H1 (cell line): ENCODE results near the gene TERC. TPM values are rescaled to one million over a fixed set of nuclear protein-coding genes. Genes with fewer than 3 reads are reported as not detected.

Experiments
- CTCF ChIA-PET: fragments of 300-600 bp; sonication (Branson Sonifier 250); formaldehyde crosslinking; loops from one replicate; lab custom pipeline; 2021; ENCODE audit not compliant: partially characterized antibody; lab: Charles Lee
- POLR2A ChIA-PET: fragments of 300-600 bp; sonication (Branson Sonifier 250); formaldehyde crosslinking; loops from one replicate; lab custom pipeline; 2021; ENCODE audit warnings: inconsistent platforms; ENCODE audit not compliant: partially characterized antibody; lab: Charles Lee
- DNase-seq, 2 experiments: peaks; one replicate each; pipeline versions ENCODE4 v3.0.0 to v3.0.0-alpha.2; 2010 to 2022; ENCODE audit warnings: low spot score in 2 of 2, low read depth in 1 of 2, mixed read lengths in 1 of 2
- FAIRE-seq: peaks from 2 replicates; lab custom pipeline; 2011; peaks lifted over from hg19 to GRCh38; lab: Jason Lieb, UNC
- H2AFZ ChIP-seq: 2 replicates; pipeline ENCODE4 v1.8.1; 2012; ENCODE audit warnings: low read length, inconsistent platforms
- H2AK5ac ChIP-seq: 2 replicates; pipeline ENCODE4 v1.6.1; 2013; ENCODE audit warnings: low read depth, low read length
- H2BK120ac ChIP-seq: replicated peaks from 2 replicates; pipeline ENCODE3; 2013; ENCODE audit warnings: low read depth, low read length, inconsistent platforms
- H2BK12ac ChIP-seq: 2 replicates; pipeline ENCODE4 v1.6.1; 2013; ENCODE audit warnings: low read depth, low read length
- H2BK15ac ChIP-seq: 2 replicates; pipeline ENCODE4 v1.6.1; 2013; ENCODE audit warnings: low read length
- H2BK20ac ChIP-seq: 2 replicates; pipeline ENCODE4 v1.6.1; 2013; ENCODE audit warnings: low read length
- H2BK5ac ChIP-seq: 2 replicates; pipeline ENCODE4 v1.6.1; 2013; ENCODE audit warnings: low read depth, low read length
- H3K14ac ChIP-seq: 2 replicates; pipeline ENCODE4 v1.6.1; 2013; ENCODE audit warnings: inconsistent platforms; ENCODE audit not compliant: insufficient read length
- H3K18ac ChIP-seq: 2 replicates; pipeline ENCODE4 v1.6.1; 2013; ENCODE audit warnings: low read length; ENCODE audit errors: extremely low read depth
- H3K23ac ChIP-seq: 2 replicates; pipeline ENCODE4 v1.6.1; 2013; ENCODE audit warnings: inconsistent platforms; ENCODE audit not compliant: insufficient read length
- H3K23me2 ChIP-seq: 2 replicates; pipeline ENCODE4 v1.6.1; 2013; ENCODE audit warnings: low read depth, low read length
- H3K27ac ChIP-seq: 2 replicates; pipeline ENCODE4 v1.6.1; 2011; ENCODE audit warnings: low read depth, low read length, inconsistent platforms
- H3K27me3 ChIP-seq, 4 experiments: replicated peaks in 1 of 4; 1 replicate in 1 of 4; 2 replicates in 3 of 4; pipeline versions ENCODE4 v1.6.1 to v1.8.1; 2011 to 2013; ENCODE audit warnings: low read length in 3 of 4, mild to moderate bottlenecking in 3 of 4, inconsistent platforms in 2 of 4, mixed read lengths in 2 of 4, moderate library complexity in 1 of 4; ENCODE audit not compliant: control insufficient read depth in 3 of 4, insufficient read depth in 3 of 4; ENCODE audit errors: extremely low read depth in 1 of 4
- H3K36me3 ChIP-seq, 4 experiments: 2 replicates each; pipeline versions ENCODE4 v1.6.1 to v1.8.1; 2011 to 2013; ENCODE audit warnings: mild to moderate bottlenecking in 4 of 4, low read length in 3 of 4, moderate library complexity in 2 of 4, control low read depth in 1 of 4, inconsistent platforms in 1 of 4; ENCODE audit not compliant: insufficient read depth in 4 of 4, control insufficient read depth in 2 of 4
- H3K4ac ChIP-seq: replicated peaks from 2 replicates; pipeline ENCODE3; 2013; ENCODE audit warnings: low read length, low read depth, mixed read lengths, inconsistent platforms; ENCODE audit not compliant: insufficient read length
- H3K4me1 ChIP-seq, 4 experiments: replicated peaks in 1 of 4; 1 replicate in 1 of 4; 2 replicates in 3 of 4; pipeline versions ENCODE4 v1.6.1 to v1.8.1; 2011 to 2013; ENCODE audit warnings: low read length in 3 of 4, inconsistent platforms in 2 of 4, mixed read lengths in 1 of 4; ENCODE audit not compliant: insufficient read depth in 4 of 4, control insufficient read depth in 3 of 4
- H3K4me2 ChIP-seq, 2 experiments: 2 replicates each; pipeline versions ENCODE4 v1.6.1 to v1.8.1; 2011 to 2013; ENCODE audit warnings: low read depth in 2 of 2, low read length in 2 of 2, control low read depth in 1 of 2, inconsistent platforms in 1 of 2, mild to moderate bottlenecking in 1 of 2; ENCODE audit not compliant: insufficient read depth in 1 of 2
- H3K4me3 ChIP-seq, 4 experiments: fragments of 200-600, 300-600 bp in 1 of 4; sonication (generic), shearing (Covaris generic), sonication (Bioruptor Twin) in 1 of 4; 2 replicates each; pipeline versions ENCODE4 v1.5.1 to v1.8.1; 2011 to 2016; ENCODE audit warnings: low read length in 4 of 4, low read depth in 3 of 4, control low read depth in 2 of 4, inconsistent platforms in 2 of 4, mild to moderate bottlenecking in 2 of 4, mixed read lengths in 1 of 4, moderate library complexity in 1 of 4; ENCODE audit not compliant: insufficient read depth in 2 of 4; ENCODE audit errors: extremely low read depth in 1 of 4
- H3K56ac ChIP-seq: replicated peaks from 2 replicates; pipeline ENCODE3; 2013; ENCODE audit warnings: low read depth, mild to moderate bottlenecking, mixed read lengths, low read length, inconsistent platforms; ENCODE audit not compliant: insufficient read length
- H3K79me1 ChIP-seq: 2 replicates; pipeline ENCODE4 v1.6.1; 2013; ENCODE audit warnings: low read depth, low read length, control low read depth
- H3K79me2 ChIP-seq, 2 experiments: 2 replicates each; pipeline versions ENCODE4 v1.6.1 to v1.8.1; 2012 to 2013; ENCODE audit warnings: low read length in 2 of 2, mild to moderate bottlenecking in 2 of 2, inconsistent platforms in 1 of 2; ENCODE audit not compliant: insufficient read depth in 2 of 2, control insufficient read depth in 1 of 2
- H3K9ac ChIP-seq, 4 experiments: replicated peaks in 1 of 4; 1 replicate in 1 of 4; 2 replicates in 3 of 4; pipeline versions ENCODE4 v1.6.1 to v1.8.1; 2011 to 2013; ENCODE audit warnings: low read depth in 3 of 4, low read length in 3 of 4, control low read depth in 2 of 4, mild to moderate bottlenecking in 2 of 4, moderate library complexity in 2 of 4, inconsistent platforms in 1 of 4; ENCODE audit errors: extremely low read depth in 1 of 4
- H3K9me3 ChIP-seq, 2 experiments: 2 replicates each; pipeline versions ENCODE4 v1.6.1 to v1.8.1; 2012 to 2013; ENCODE audit warnings: mild to moderate bottlenecking in 2 of 2, moderate library complexity in 2 of 2, control low read depth in 1 of 2, inconsistent platforms in 1 of 2, low read depth in 1 of 2, low read length in 1 of 2, mixed read lengths in 1 of 2; ENCODE audit not compliant: insufficient read depth in 2 of 2
- H4K20me1 ChIP-seq, 2 experiments: replicated peaks in 1 of 2; 2 replicates each; pipeline versions ENCODE3 to v1.8.1; 2011 to 2013; ENCODE audit warnings: inconsistent platforms in 2 of 2, low read length in 2 of 2, mild to moderate bottlenecking in 1 of 2; ENCODE audit not compliant: insufficient read depth in 2 of 2, control insufficient read depth in 1 of 2
- H4K5ac ChIP-seq: 2 replicates; pipeline ENCODE4 v1.6.1; 2013; ENCODE audit warnings: low read length, low read depth, mixed read lengths, inconsistent platforms; ENCODE audit not compliant: insufficient read length
- H4K8ac ChIP-seq: 2 replicates; pipeline ENCODE4 v1.8.0; 2013; ENCODE audit warnings: mild to moderate bottlenecking, moderate library complexity, low read length, inconsistent platforms; ENCODE audit not compliant: insufficient read depth; ENCODE audit errors: extremely low read depth
- H4K91ac ChIP-seq: replicated peaks from 2 replicates; pipeline ENCODE3; 2013; ENCODE audit warnings: low read length, mixed read lengths, inconsistent platforms; ENCODE audit not compliant: insufficient read length
- POLR2AphosphoS5 ChIP-seq: IDR thresholded peaks from 2 replicates; pipeline ENCODE4 v1.6.1; 2011; ENCODE audit warnings: low read depth, low read length
- WGBS, 2 experiments: shearing (Covaris generic) in 1 of 2; methylation state at CpG; one replicate each; pipeline versions ENCODE4 v1.1.6 to v1.1.7; 2013 to 2015; ENCODE audit warnings: low lambda C conversion rate in 2 of 2, mixed read lengths in 2 of 2, inconsistent platforms in 1 of 2, low coverage in 1 of 2, missing lambda C conversion rate in 1 of 2; ENCODE audit not compliant: insufficient replicate concordance in 2 of 2, insufficient coverage in 1 of 2, insufficient read length in 1 of 2; ENCODE audit errors: extremely low coverage in 1 of 2, missing lambda C conversion rate in 1 of 2; 5-methylcytosine and 5-hydroxymethylcytosine counted together
- polyA plus RNA-seq, 7 experiments: library from polyadenylated mRNA; depleted of rRNA in 3 of 7; stranded (reverse) in 5 of 7; unstranded in 2 of 7; fragments of >200 nt in 5 of 7; fragments of 200-250 nt in 2 of 7; gene quantifications; 1 replicate in 5 of 7; 2 replicates in 1 of 7; 4 replicates in 1 of 7; pipeline versions ENCODE4 v1.2.1 to v1.2.3, GENCODE V29; 2011 to 2013; ENCODE audit warnings: missing spikeins in 2 of 7, mixed read lengths in 2 of 7
- total RNA-seq: library from RNA; stranded (reverse); fragmentation: NEBNext Ultra II Directional; extraction: Animal tissue kit (Norgen Biotek cat#: 25700); gene quantifications from 2 replicates; pipeline ENCODE4 v1.2.1, GENCODE V29; 2021

TERC gene
- total and polyA plus RNA-seq, 2 of the 8 experiments (the other 6 are each of a cell fraction or from before 2014, with no cell fraction given) = 2.3 to 17.0 TPM

- no peak overlapping the region for H2BK20ac ChIP-seq
- no peak overlapping the region for H3K23ac ChIP-seq
- no peaks in the 10 kb centered on the region for H3K36me3 ChIP-seq
- peaks cover 0 to 1% (median 0%) of the 10 kb centered on the region in 4 experiments; a peak in 1 of 7 replicates for H3K27me3 ChIP-seq
- no peak overlapping the region for H3K56ac ChIP-seq
- POLR2A ChIA-PET = interaction anchor here (1.1 kb wide), 1 partner anchor 9 kb away, joined by 3 read pairs; no protein-coding TSS in a partner anchor
- WGBS, 2 experiments = 73% methylated on average over 3 of the region's 3 CpGs; no CpG with 5 or more reads in 1 of the 2 experiments
- no peak overlapping the region for H4K91ac ChIP-seq
- no peaks in the 10 kb centered on the region for H4K20me1 ChIP-seq
- no peak overlapping the region for H2BK120ac ChIP-seq
- no peak overlapping the region for H2AFZ ChIP-seq
- no peak overlapping the region for H3K4me2 ChIP-seq
- no peak overlapping the region for H3K4me3 ChIP-seq
- no peaks in the 10 kb centered on the region for H3K79me1 ChIP-seq
- peaks cover 0 to 2% (median 0%) of the 10 kb centered on the region in 4 experiments; a peak in 2 of 7 replicates for H3K4me1 ChIP-seq
- DNase-seq (no peak), FAIRE-seq (no peak)
- no peak overlapping the region for H3K4ac ChIP-seq
- no peak overlapping the region for H2AK5ac ChIP-seq
- no peak overlapping the region for H2BK15ac ChIP-seq
- no peak overlapping the region for H3K9ac ChIP-seq
- no peak overlapping the region for H3K18ac ChIP-seq
- no peaks in the 10 kb centered on the region for H3K79me2 ChIP-seq
- TF ChIP-seq POLR2AphosphoS5 = no peak
- H3K23me2 ChIP-seq = no peaks in the 10 kb centered on the region
- no peak overlapping the region for H3K14ac ChIP-seq
- H2BK5ac ChIP-seq = no peak overlapping the region
- CTCF ChIA-PET = no interaction called here
- H2BK12ac ChIP-seq = no peak overlapping the region
- no peak overlapping the region for H3K27ac ChIP-seq
- H3K9me3 ChIP-seq = no peaks in the 10 kb centered on the region
- no peak overlapping the region for H4K5ac ChIP-seq
- H4K8ac ChIP-seq = no peak overlapping the region
Observed at GRCh38 chr3:169748670-169749069, 16.2 kb downstream of the TERC start.
